ENCODE results near the gene DIDO1. TPM values are rescaled to one million over a fixed set of nuclear protein-coding genes. Genes with fewer than 3 reads are reported as not detected.

Gene DIDO1
- total RNA-seq, 2 donors from 2014 or later, result 68.5 to 75.9 TPM

DNA sequence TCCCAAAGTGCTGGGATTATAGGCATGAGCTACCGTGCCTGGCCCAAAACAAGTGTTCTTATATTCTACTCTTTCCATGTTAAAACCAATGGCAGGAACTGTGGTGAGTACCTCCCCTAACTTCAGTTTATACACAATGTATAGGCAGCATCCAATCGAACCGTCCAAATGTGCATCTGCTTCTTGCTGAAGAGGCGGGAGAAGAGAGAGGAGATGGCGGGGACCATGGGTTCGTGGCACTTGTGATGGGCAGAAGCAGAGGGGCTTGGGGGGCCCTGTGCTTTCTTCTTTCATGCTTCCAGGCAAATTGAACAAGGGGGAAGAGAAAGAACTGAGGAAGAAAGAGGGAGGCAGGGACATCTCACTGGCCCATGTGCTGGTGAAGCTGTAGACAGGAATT is 53.4 kb downstream of the DIDO1 start:
- Histone ChIP-seq H3K9me3 (no peaks in the 10 kb centered on the region), H3K36me3 (no peaks in the 10 kb centered on the region), H3K4me1 (replicated peaks) (no peaks in the 10 kb centered on the region), H3K27ac (no peak overlapping the region), H3K27me3 (replicated peaks; ENCODE audit: insufficient read depth) (no peaks in the 10 kb centered on the region), H3K4me3 (no peak overlapping the region)
- WGBS, result 91% methylated on average over 6 of the region's 6 CpGs
- intact Hi-C loops (cut with DNase I), result loop anchor here (5.0 kb wide), 1 partner anchor 134 kb away; the partner anchor contains the start of gene BHLHE23
- no peak for DNase-seq (ENCODE audit: low spot score)
- TF ChIP-seq, protein P1, sequence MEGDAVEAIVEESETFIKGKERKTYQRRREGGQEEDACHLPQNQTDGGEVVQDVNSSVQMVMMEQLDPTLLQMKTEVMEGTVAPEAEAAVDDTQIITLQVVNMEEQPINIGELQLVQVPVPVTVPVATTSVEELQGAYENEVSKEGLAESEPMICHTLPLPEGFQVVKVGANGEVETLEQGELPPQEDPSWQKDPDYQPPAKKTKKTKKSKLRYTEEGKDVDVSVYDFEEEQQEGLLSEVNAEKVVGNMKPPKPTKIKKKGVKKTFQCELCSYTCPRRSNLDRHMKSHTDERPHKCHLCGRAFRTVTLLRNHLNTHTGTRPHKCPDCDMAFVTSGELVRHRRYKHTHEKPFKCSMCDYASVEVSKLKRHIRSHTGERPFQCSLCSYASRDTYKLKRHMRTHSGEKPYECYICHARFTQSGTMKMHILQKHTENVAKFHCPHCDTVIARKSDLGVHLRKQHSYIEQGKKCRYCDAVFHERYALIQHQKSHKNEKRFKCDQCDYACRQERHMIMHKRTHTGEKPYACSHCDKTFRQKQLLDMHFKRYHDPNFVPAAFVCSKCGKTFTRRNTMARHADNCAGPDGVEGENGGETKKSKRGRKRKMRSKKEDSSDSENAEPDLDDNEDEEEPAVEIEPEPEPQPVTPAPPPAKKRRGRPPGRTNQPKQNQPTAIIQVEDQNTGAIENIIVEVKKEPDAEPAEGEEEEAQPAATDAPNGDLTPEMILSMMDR (IDR thresholded peaks at IDR 0.05), result no peak
- TF ChIP-seq POLR2A (IDR thresholded peaks at IDR 0.05) (no peak), POLR2AphosphoS5 (IDR thresholded peaks at IDR 0.05) (no peak)

DNA sequence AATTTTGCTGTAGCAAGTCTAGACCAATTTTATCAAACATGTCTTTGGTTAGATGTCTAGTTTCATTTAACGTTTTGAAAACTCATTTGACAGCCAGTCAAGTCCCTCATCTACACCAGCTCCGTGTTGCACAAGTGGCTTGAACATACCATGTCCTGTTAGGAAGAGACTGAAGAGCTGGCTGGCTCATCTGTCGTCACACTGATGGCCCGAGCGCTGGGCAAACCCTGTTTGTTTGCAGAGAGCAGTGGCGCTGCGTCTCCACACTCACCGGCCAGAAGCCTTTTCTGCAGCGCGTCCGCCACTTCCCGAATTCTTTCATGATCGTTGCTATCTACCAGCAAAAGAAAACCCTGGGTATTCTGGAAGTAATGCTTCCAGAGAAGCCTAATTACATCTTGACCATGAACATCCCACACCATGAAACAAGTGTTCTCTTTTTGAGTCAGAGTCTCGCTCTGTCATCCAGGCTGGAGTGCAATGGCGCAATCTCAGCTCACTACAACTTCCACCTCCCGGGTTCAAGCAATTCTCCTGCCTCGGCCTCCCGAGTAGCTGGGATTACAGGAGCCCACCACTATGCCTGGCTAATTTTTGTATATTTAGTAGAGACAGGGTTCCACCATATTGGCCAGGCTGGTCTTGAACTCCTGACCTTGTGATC is 54.0 kb downstream of the DIDO1 start:
- H3K36me3 ChIP-seq, result no peaks in the 10 kb centered on the region
- TF ChIP-seq, protein P1 (IDR thresholded peaks at IDR 0.05), result no peak
- TF ChIP-seq POLR2A (IDR thresholded peaks at IDR 0.05), result no peak
- TF ChIP-seq POLR2AphosphoS5 (IDR thresholded peaks at IDR 0.05), result no peak
- DNase-seq (ENCODE audit: low spot score), result no peak
- intact Hi-C loops (cut with DNase I), result loop anchor here (5.0 kb wide), 1 partner anchor 135 kb away; the partner anchor contains the start of gene BHLHE23
- H3K4me3 ChIP-seq, result no peak overlapping the region
- H3K27me3 ChIP-seq (replicated peaks; ENCODE audit: insufficient read depth), result no peaks in the 10 kb centered on the region
- H3K4me1 ChIP-seq (replicated peaks), result no peaks in the 10 kb centered on the region
- no peaks in the 10 kb centered on the region for H3K9me3 ChIP-seq
- H3K27ac ChIP-seq, result no peak overlapping the region
- 68% methylated on average over 18 of the region's 18 CpGs for WGBS

DNA sequence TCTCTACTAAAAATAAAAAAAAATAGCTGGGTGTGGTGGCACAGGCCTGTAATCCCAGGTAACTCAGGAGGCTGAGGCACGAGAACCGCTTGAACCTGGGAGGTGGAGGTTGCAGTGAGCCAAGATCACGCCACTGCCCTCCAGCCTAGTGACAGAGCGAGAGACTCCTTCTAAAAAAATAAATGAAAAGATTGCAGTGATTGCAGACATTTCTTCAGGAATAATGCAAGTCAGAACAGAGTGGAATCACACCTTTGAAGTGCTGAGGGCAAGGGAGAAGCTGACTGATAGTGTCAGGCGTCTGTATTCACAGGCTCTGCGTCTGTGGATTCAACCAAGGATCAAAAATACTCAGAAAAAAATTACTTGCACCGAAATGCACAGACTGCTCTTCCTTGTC is 62.1 kb downstream of the DIDO1 start:
- Histone ChIP-seq H3K27me3 (replicated peaks; ENCODE audit: insufficient read depth) (no peaks in the 10 kb centered on the region), H3K27ac (no peak overlapping the region), H3K4me3 (no peak overlapping the region), H3K9me3 (no peaks in the 10 kb centered on the region), H3K4me1 (replicated peaks) (peaks cover 3% of the 10 kb centered on the region), H3K36me3 (no peaks in the 10 kb centered on the region)
- TF ChIP-seq POLR2A (IDR thresholded peaks at IDR 0.05) (no peak), POLR2AphosphoS5 (IDR thresholded peaks at IDR 0.05) (no peak)
- TF ChIP-seq, protein P1 (IDR thresholded peaks at IDR 0.05), result no peak
- 95% methylated on average over 7 of the region's 7 CpGs for WGBS
- intact Hi-C loops (cut with DNase I), result no loop called here
- DNase-seq (ENCODE audit: low spot score), result no peak

DNA sequence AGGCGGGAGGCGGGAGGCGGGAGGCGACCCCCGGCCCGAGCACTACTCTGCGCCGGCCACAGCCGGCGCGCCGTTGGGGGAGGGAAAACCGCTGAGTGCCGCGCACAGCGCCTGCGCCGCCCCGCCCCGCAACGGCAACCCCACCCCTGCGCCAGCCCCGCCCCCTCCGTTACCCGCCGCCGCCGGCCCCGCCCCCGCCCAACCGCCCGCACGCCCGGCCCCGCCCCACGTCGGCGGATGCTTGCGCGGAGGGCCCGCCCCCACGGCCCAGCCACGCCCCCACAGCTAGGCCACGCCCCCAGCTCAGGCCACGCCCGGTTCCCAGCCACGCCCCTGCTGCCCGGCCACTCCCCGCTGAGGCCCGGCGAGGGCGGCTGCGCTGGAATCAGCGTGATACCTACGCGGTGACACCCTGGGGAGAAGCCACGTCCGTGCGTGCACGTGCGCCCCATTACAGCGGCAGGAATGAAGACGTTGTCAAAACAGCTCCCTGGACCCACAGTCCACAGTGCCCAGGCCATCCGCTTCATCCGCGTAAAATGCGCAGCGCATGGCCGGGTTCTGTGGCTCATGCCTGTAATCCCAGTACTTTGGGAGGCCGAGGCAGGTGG is 64.5 kb downstream of the DIDO1 start, which contains the start of gene TCFL5:
TCFL5 (minus strand) TSS at position 97 of the 611 bp plus-strand sequence. CDS start 152 bp downstream, outside the sequence.
- H3K27me3 ChIP-seq (replicated peaks; ENCODE audit: insufficient read depth), result no peaks in the 10 kb centered on the region
- peak; percentile 87 for DNase-seq (ENCODE audit: low spot score)
- H3K4me3 ChIP-seq, result peak within 1 kb of the TSS; percentile 42 to 45
- WGBS, result 22% methylated on average over 26 of the region's 70 CpGs
- no peaks in the 10 kb centered on the region for H3K36me3 ChIP-seq
- no peaks in the 10 kb centered on the region for H3K9me3 ChIP-seq
- TF ChIP-seq, protein P1 (IDR thresholded peaks at IDR 0.05), result no peak
- TF ChIP-seq POLR2AphosphoS5 (IDR thresholded peaks at IDR 0.05), result peak; percentile 59
- intact Hi-C loops (cut with DNase I), result no loop called here
- peaks cover 3% of the 10 kb centered on the region for H3K4me1 ChIP-seq (replicated peaks)
- no peak within 1 kb of the TSS for H3K27ac ChIP-seq
